Left hindlimb (tissue), 1 donor: Measurements from ENCODE around the gene PFAS.

Experiments
- DNase-seq: peaks from one replicate; pipeline ENCODE4 v3.0.0-alpha.2; 2018

PFAS gene

DNA sequence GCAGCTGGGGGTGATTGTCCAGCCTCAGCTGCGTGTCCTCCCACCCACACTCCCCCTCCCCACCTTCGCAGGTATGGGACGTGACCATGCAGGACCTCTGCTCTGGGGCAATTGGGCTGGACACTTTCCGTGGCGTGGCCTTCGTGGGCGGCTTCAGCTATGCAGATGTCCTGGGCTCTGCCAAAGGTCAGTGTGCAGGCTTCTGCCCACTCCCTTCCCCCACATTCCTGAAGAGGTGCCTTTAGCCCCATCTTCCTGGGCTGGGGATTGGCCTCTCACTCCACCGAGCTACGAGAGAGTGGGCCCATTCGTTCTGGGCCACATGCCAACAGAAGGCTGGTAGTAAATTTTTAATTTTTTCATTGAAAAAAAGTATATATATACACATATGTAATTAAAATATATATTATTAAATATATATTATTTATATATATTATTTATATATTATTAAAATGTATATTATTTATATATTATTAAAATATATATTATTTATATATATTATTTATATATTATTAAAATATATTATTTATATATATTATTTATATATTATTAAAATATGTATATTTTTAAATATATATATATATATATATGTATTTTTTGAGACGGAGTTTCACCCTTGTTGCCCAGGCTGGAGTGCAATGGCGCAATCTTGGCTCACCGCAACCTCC is 18.5 kb downstream of the PFAS start:
- no peak for DNase-seq

- no peak for DNase-seq
Observed at GRCh38 chr17:8268550-8269298, 19.6 kb downstream of the PFAS start.

DNA sequence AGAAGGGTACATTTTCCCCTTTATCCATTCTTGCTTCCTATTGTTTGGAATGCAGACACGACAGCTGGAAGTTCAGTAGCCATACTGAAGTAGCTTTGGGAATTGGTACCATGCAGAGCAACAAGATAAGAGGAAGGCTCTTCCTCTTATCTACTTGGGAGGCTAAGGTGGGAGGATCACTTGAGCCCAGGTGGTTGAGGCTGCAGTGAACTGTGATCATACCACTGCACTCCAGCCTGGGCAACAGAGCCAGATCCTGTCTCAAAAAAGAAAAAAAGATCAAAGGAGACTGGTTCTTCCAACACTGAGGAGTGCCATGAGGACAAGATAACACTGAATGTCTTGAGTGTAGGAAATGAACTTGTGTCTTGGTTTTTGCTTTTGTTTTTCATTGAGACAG is 23.3 kb downstream of the PFAS start:
- no peak for DNase-seq

- DNase-seq, result no peak
Observed at GRCh38 chr17:8273884-8274444, 24.9 kb downstream of the PFAS start.

DNA sequence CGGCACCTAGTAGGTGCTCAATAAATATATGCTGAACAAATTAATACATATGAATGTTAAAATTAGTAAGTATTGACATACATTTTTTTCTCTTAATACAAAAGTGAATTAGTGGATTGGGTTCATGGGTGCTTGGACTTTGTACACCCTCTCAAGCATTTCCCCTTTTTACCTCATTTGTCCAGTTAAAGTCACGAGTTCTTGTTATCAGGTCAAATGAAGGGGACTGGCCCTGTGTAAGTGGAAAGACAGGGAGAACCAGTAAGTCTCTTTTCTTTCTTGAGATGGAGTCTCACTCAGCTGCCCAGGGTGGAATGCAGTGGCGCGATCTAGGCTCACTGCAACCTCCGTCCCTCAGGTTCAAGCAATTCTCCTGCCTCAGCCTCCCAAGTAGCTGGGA is 25.7 kb downstream of the PFAS start:
- DNase-seq, result no peak

DNA sequence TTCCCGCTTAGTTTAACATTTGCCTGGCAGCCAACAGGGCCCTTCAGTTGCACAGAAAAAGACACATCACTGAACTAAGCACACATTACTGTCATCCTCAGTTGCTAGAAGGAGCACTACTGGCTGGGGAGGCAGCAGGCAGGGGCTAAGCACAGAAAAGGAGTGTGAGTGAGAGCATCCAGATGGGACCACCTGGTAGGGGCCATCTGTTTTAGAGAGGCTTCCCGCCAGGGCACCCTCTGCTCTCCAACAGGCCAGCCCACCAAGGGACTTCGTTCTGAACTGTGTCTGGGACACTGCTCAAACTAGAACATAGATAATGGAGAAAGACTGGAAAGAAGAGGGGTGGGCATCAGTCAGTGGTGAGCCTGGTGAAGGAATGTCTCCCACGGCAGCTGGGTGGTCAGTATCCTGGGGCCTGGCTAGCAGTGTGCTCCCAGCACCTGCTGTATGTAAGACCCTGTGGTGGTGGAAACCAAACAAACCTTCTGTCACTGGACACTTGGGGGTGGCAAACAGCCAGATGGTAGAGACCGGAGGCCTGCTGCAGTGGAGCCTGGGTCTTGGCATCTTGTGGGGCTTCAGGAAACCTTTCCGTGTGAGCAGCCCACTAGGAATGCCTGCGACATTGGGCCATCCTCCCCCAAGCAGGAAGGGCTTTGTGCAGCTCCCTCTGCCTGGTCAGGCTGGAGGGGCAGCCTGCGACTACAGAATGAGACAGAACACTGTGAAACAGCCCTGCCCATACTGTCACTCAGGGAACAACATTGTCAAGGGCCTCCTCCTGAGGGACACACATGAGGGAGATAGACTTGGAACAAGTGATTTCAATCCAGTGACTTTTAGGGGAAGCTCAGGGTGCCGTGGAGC is 26.6 kb downstream of the PFAS start:
- DNase-seq, result no peak

DNA sequence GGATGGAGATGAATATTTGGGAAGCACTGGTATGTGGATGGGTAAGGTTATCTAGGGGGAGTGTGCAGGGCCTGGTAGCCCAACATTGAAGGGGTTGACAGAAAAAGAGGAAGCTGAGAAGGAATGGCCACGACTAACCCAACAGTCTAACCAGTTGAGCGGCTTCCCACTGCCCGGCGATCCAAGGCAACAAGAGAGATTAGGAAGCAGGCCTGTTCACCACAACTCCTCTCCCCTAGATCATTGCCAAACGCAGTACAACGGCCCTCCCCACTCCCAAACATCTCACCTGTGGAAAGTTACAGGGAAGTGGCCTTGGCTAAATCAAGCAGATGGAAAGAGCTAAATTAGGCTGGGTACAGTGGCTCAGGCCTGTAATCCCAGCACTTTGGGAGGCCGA is 28.2 kb downstream of the PFAS start:
- DNase-seq, result no peak

- DNase-seq, result no peak
Observed at GRCh38 chr17:8282345-8282744, 33.3 kb downstream of the PFAS start.

- DNase-seq, result no peak
Observed at GRCh38 chr17:8283356-8283755, 34.3 kb downstream of the PFAS start.

GRCh38 chr17:8284126-8284525 is 35.0 kb downstream of the PFAS start:
- DNase-seq, result no peak

DNA sequence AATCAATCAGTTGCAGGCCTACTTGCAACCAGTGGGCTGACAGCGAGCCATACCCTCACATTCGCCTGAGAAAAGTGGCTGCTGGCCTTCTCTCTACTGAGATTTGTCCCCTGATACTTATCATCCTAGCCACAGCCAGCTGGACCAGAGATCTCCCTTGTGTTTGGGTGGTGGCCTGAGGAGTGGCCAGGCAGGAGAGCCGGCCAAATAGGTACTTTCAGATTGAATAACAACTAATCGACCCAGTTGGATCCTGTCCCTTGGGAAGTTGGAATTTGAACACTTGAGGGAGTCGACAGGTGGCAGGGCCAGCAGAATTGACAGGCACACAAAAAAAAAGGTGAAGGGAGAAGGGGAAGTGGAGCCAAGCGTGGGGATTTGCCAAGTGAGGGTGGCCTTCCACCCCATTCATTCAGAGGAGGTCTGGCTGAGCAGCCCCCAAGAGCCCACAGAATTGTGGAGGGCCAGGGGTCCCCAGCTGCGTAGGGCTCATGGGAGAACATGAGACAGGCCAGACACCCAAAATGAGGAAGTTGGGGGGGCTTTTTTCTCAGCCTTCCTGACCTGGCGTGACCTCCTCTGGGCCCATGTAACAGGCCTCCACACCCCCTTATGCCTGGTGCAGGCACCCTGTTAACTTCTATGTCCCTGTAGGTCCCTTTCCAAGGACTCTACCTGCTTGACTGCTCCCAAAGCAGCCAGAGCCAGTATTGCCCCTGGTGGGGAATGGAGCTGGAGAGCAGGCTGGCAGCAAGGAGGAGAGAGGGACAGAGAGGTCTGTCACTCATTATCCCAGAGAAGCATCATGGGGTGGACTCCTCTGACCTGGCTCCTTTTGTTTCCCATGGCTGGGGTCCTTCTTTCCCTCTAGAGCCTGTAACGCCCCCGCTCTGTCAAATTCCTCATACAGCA is 36.4 kb downstream of the PFAS start:
- no peak for DNase-seq

DNA sequence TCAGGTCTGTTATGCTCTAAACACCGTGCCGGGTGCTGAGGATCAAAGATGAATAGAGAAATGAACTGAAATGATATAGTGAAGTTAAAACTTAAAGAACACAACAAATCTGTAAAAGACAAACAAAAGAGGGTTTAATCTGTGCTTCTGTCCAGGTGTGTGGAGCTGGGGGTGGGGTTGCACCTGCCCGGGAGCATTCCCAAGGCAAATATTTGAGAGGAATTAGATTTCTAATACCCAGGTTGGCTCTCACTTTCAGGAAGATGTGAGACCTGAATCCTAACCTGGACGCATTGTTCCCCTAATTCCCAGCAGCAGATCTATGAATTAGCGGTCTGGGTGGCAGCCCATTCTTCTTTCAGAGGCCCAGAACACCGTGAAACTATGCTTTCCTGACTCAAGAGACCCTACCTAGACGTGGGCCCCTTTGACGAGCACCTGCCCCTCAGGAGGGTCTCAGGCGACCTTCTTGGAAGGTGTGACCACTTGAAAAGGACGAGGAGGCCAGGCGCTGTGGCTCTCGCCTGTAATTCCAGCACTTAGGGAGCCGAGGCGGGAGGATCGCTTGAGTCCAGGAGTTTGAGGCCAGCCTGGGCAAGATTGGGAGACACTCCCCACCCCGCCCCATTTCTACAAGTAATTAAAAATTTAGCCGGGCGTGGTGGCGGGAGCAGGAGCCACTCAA is 38.7 kb downstream of the PFAS start:
- no peak for DNase-seq

DNA sequence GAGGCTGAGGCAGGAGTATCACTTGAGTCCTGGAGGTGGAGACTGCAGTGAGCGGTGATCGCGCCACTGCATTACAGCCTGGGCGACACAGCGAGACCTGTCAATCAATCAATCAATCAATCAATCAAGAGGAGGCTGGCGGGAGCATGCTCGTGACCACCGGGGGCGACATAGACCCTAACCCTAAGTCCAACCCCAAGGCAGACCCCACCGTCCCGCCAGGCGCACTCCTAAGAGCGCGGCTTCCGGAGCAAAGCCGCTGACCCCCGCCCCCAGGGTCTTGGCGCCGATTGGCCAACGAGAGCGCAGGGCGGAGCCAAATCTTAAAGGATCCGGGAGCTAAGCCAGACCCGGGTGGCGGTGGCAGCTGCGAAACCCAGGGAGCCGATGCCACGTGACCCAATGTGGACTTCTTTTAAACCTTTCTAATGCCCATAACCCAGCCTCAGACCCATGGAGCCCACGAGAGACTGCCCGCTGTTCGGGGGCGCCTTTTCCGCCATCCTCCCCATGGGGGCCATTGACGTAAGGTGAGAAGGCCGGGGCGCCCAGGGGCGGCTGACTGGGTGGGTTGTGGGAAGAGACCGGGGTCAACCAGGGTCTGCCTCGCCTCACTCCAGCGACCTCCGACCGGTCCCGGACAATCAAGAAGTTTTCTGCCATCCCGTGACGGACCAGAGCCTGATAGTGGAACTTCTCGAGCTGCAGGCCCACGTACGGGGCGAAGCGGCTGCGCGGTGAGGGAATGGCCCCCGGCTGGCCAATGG is 39.4 kb downstream of the PFAS start, which contains the start of gene RANGRF:
TSS of gene RANGRF (plus strand) at position 335 of the 767 bp plus-strand sequence. CDS start at position 454, 119 bp downstream.
- DNase-seq, result peak; percentile 90

- no peak for DNase-seq
Observed at GRCh38 chr17:8289103-8289397, 40.0 kb downstream of the PFAS start.

- no peak for DNase-seq
Observed at GRCh38 chr17:8290043-8290442, 41.0 kb downstream of the PFAS start.

DNA sequence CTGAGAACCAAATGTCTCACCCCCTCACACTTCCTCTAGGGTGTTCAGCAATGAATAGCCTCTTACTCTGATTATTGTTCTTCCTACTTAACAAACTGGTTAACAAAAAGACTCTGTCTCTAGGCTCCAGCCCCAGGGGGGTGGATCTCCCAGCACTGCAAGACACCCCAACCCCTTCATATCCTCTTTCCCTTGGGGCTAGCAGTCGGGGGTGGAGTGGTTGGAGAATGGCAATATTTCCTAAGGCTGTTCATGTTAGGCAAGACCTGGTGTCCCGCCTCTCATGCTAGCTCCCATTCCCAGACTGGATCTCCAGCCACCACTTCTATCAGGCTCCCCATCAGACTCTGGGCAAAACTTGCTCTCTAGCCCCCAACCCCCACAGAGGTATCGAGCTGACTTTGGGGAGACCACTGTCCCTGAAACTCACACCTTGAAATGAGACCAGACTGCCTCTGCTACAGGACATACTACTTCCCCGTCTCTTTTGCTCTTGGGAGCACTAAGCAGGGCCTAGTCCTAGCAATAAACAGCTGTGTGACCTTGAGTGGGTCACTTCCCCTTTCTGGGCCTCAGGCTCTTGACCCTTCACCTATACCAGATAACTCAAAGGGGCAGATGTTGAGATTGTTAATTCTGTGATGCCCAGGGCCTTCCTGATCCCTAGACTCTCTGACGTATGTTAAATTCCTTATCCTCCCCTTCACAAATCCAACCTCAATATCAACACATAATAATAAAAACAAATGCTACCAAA is 43.7 kb downstream of the PFAS start:
- no peak for DNase-seq

DNA sequence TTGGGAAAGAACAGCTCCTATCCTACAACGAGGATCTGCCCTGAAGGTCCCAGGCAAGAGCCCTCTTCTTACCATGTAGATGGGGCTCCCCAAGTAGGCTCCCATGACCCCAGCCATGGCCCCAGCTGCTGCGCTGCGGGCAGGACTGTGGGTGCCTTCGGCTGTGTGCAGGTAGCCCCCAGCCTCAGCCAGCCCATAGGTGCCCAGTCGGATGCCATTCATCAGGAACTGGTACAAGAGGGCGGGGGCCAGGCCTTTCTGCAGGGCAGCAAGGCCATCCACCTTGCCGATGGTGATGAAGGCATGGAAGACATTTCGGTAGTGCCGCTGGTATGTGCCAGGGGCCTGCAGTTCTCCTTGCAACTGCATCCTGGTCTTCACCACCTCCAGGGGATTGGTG is 45.3 kb downstream of the PFAS start:
- DNase-seq, result no peak

- DNase-seq, result no peak
Observed at GRCh38 chr17:8294814-8295316, 45.8 kb downstream of the PFAS start.

DNA sequence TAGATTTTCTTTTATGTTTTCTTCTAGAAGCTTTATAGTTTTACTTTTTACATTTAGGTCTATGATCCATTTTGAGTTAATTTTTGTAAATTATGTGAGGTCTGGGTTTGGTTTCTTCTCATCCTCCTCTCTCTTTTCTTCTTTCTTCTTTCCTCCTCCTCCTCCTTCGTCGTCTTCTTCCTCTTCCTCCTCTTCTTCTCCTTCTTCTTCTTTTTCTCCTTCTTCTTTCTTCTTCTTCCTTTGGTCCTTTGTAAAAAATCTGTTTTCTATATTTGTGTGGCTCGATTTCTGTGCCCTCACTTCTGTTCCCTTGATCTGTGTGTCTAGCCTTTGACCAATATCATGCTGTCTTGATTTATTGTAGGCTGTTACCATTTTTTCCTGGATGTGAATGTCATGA is 51.1 kb downstream of the PFAS start:
- DNase-seq, result no peak
